ENCODE results near the gene NAALADL2. TPM values are rescaled to one million over a fixed set of nuclear protein-coding genes. Genes with fewer than 3 reads are reported as not detected.
A peak's percentile ranks its signal among the peaks of the same experiment; 100 is the strongest.
"Not testable (repeated sequence)": the region's sequence is repeated elsewhere in the genome, so short reads cannot be mapped to it uniquely, and the experiment has no call there.

Gene NAALADL2
- total RNA-seq, 1 experiment from 2014 or later, result 4.7 TPM

DNA sequence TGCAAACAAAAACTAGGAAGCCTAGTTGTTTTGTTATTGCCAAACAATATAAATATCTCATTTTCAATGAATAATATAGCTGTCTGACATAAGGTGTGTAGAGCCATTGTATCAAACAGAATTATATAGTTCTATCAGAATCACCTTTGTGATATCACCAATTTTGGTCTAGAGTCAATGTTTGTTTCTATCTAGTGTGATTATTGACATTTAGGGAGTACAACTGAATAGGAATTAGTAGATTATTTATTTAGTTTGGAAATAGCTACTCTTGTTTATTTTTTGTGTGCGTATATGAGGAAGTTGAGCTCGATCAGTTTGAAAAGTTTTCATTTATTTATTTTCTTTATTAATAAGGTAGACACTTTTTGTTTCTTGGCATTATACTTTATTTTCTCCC lies 389.7 kb downstream of the NAALADL2 start:
- Histone ChIP-seq H3K27me3 (replicated peaks) (no peaks in the 10 kb centered on the region), H3K36me3 (no peaks in the 10 kb centered on the region), H3K4me3 (no peak overlapping the region), H3K27ac (no peak overlapping the region), H3K9me3 (replicated peaks) (no peaks in the 10 kb centered on the region), H3K4me1 (replicated peaks) (no peaks in the 10 kb centered on the region)
- no peak for DNase-seq (ENCODE audit: low read depth in 1 of 2, low spot score in 2 of 2)

DNA sequence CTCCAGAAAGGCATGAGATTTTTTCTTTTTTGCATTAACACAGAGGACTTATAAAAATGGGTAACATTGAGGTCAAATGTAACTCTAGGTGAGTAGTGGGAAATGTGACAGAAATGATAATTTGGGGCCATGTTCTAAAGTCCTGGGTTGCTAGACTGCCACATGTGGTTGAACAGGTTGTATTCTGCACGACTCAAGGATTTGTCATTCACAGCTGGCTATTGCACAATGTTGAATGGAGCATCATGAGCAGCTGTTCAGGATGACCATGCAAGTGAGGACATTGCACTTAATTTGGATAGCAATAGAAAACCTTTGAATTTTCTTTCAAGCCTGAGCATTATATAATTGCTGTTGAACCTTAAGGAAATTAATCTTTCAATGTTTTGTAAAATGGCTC lies 396.6 kb downstream of the NAALADL2 start:
- Histone ChIP-seq H3K9me3 (replicated peaks) (no peaks in the 10 kb centered on the region), H3K4me1 (replicated peaks) (peaks cover 14% of the 10 kb centered on the region), H3K27me3 (replicated peaks) (no peaks in the 10 kb centered on the region), H3K36me3 (no peaks in the 10 kb centered on the region), H3K27ac (no peak overlapping the region), H3K4me3 (no peak overlapping the region)
- no peak for DNase-seq (ENCODE audit: low read depth in 1 of 2, low spot score in 2 of 2)

DNA sequence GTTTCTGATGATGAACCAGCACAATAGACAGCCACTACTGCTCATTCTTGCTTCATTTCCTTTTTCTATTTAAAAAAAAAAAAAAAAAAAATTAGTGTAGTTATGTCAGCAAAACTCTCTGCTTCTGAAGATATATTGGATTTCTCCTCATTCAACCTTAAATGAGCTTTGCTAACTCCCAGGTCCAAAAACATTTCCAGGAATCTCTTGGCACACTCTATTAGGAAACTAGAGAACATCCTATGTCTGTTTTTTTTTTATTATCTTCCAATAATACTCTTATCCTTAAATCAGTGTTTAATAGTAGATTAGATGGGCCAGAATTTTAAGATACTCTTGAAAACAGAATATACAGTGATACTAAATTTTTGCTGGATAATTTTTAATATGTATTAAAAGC lies 398.0 kb downstream of the NAALADL2 start:
- Histone ChIP-seq H3K36me3 (no peaks in the 10 kb centered on the region), H3K27me3 (replicated peaks) (no peaks in the 10 kb centered on the region), H3K4me1 (replicated peaks) (peaks cover 18% of the 10 kb centered on the region), H3K27ac (no peak overlapping the region), H3K4me3 (no peak overlapping the region), H3K9me3 (replicated peaks) (no peaks in the 10 kb centered on the region)
- DNase-seq (ENCODE audit: low read depth in 1 of 2, low spot score in 2 of 2), result no peak

DNA sequence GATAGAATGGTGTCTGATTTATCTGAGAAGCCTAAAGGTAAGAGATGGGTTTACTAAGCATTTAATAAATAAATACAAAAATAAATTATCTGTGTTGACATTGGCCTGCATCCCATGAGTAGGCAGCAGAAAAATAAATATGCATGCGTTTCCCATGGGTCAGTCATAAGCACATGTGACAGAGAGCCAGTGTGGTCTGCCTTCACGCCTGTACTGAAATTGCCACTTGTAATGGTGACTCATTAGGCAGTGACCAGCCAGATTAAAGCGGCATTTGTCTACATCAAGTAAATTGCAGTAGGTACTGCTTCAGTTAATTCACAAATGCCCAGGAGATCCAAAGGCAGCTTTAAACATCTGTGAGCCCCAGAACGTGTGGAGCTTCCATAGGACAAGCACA lies 399.6 kb downstream of the NAALADL2 start:
- Histone ChIP-seq H3K27ac (no peak overlapping the region), H3K27me3 (replicated peaks) (no peaks in the 10 kb centered on the region), H3K4me1 (replicated peaks) (peaks cover 18% of the 10 kb centered on the region), H3K4me3 (no peak overlapping the region), H3K36me3 (no peaks in the 10 kb centered on the region), H3K9me3 (replicated peaks) (no peaks in the 10 kb centered on the region)
- peak in 1 of 2 experiments; percentile 9 for DNase-seq (ENCODE audit: low read depth in 1 of 2, low spot score in 2 of 2)

DNA sequence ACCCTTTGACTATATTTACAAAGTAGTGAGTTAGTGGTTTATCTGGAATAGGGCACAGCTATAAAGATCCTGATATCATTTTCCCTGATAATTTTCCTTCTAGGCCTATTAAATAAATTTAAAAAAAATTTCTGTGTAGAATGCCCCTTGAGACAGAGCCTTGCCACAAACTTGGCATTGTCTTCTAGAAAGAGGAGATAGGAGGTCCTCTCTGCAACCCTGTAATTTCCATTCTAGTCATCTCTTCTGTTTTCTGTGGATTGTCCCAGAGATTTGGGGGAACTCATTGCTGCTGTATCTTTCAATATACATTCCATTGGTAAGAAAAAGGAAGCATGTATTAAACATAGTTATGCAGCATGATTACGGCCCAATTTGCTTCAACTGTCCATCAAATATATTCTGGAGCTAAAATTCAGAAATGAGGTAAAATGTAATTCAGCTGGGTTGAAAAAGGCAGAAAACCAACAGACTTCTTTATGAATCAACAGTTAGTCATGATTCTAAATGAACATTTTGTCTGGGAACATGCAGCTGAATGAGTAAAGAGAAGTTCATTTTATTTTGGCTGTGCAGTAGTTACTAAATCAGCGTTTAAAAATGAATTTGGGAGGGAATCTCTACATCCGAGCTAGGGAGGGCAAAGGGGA lies 401.1 kb downstream of the NAALADL2 start:
- H3K9me3 ChIP-seq (replicated peaks), result no peaks in the 10 kb centered on the region
- peak in 1 of 2 experiments; percentile 1 for DNase-seq (ENCODE audit: low read depth in 1 of 2, low spot score in 2 of 2)
- no peak overlapping the region for H3K27ac ChIP-seq
- no peaks in the 10 kb centered on the region for H3K27me3 ChIP-seq (replicated peaks)
- no peak overlapping the region for H3K4me3 ChIP-seq
- no peaks in the 10 kb centered on the region for H3K36me3 ChIP-seq
- peaks cover 18% of the 10 kb centered on the region for H3K4me1 ChIP-seq (replicated peaks)

DNA sequence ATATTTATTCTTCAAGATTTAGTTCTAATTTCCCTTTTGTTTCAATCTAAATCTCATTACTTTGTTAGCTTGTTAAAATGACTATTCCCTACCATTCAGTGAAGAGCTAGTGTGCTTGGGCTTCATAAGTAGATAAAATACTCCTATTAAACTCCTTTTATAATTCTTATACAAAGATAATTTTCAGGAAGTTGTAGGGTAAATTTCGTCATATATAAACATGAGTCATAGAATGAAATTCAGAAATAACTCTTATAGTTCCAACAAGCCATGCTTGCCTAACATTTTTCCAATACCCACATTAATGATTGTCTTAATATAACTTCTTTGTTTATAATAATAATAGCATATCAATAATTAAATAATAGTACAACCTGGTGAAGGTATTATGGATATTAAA lies 407.3 kb downstream of the NAALADL2 start:
- Histone ChIP-seq H3K27ac (peak overlapping the region; percentile 66; the same call in 1 of the 2 replicates), H3K4me3 (no peak overlapping the region), H3K9me3 (replicated peaks) (no peaks in the 10 kb centered on the region), H3K27me3 (replicated peaks) (no peaks in the 10 kb centered on the region), H3K4me1 (replicated peaks) (peaks cover 27% of the 10 kb centered on the region), H3K36me3 (no peaks in the 10 kb centered on the region)
- no peak for DNase-seq (ENCODE audit: low read depth in 1 of 2, low spot score in 2 of 2)

DNA sequence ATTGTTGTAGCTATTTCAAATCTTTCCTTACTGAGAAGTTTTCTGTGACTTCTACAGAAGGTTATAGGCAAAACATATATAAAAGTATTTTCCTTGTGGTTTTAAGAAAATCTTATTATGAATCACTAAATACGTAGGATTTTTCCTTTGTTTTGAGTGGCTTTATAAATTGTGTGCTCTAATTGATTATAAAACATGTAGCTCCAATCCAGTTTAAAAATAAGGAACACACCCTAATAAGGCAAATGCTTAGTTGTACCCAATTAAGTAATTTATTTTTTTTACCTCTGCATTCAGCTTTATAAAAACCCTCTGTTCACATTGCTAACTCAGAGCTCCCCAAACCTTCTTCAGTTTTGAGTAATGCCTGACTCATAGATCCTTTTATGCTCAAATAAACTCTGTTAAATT lies 408.0 kb downstream of the NAALADL2 start:
- no peak overlapping the region for H3K4me3 ChIP-seq
- no peaks in the 10 kb centered on the region for H3K36me3 ChIP-seq
- no peaks in the 10 kb centered on the region for H3K9me3 ChIP-seq (replicated peaks)
- H3K27ac ChIP-seq, result peak overlapping the region; percentile 66
- peaks cover 27% of the 10 kb centered on the region for H3K4me1 ChIP-seq (replicated peaks)
- peak in 1 of 2 experiments; percentile 62 for DNase-seq (ENCODE audit: low read depth in 1 of 2, low spot score in 2 of 2)
- H3K27me3 ChIP-seq (replicated peaks), result no peaks in the 10 kb centered on the region

DNA sequence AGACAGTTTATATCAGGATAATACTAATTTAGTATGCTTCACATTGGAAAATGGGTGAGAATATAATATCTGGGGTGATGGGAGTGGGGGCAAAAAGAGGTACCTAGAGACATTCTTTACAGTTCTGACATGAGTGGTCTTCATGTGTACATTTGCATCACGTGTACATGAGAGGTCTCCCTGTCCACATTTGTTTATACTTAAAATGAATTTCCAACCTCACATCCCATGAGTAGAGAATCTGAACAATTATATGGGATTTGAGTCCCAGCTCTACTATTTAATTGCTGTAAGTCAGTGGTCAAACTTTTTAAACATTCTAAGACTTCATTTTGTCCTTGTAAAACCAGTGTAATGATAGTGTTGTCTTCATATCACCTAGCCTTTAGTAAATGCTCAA lies 408.4 kb downstream of the NAALADL2 start:
- H3K27ac ChIP-seq, result peak overlapping the region; percentile 66
- no peaks in the 10 kb centered on the region for H3K36me3 ChIP-seq
- H3K9me3 ChIP-seq (replicated peaks), result no peaks in the 10 kb centered on the region
- H3K27me3 ChIP-seq (replicated peaks), result no peaks in the 10 kb centered on the region
- no peak overlapping the region for H3K4me3 ChIP-seq
- H3K4me1 ChIP-seq (replicated peaks), result peaks cover 27% of the 10 kb centered on the region
- no peak for DNase-seq (ENCODE audit: low read depth in 1 of 2, low spot score in 2 of 2)

DNA sequence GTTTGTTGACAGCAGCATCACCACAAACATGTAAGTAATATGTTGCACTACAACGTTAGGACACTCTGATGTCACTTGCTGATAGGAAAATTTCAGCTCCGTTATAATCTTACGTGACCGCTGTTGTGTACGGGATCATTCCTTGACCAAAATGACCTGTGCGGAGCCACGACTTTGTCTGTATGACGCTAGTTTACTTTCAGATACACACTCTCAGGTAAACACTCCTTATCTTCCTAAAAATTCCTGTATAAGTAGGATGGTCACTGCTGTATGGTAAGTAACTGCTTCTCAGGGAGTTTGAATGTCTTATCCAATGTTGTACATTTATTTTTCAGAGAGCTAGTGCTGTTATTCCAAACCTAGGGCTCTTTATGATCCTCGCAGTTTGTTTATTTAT lies 410.3 kb downstream of the NAALADL2 start:
- no peak overlapping the region for H3K27ac ChIP-seq
- H3K4me3 ChIP-seq, result no peak overlapping the region
- peaks cover 27% of the 10 kb centered on the region for H3K4me1 ChIP-seq (replicated peaks)
- DNase-seq (ENCODE audit: low read depth in 1 of 2, low spot score in 2 of 2), result no peak
- no peaks in the 10 kb centered on the region for H3K9me3 ChIP-seq (replicated peaks)
- H3K36me3 ChIP-seq, result no peaks in the 10 kb centered on the region
- H3K27me3 ChIP-seq (replicated peaks), result no peaks in the 10 kb centered on the region

DNA sequence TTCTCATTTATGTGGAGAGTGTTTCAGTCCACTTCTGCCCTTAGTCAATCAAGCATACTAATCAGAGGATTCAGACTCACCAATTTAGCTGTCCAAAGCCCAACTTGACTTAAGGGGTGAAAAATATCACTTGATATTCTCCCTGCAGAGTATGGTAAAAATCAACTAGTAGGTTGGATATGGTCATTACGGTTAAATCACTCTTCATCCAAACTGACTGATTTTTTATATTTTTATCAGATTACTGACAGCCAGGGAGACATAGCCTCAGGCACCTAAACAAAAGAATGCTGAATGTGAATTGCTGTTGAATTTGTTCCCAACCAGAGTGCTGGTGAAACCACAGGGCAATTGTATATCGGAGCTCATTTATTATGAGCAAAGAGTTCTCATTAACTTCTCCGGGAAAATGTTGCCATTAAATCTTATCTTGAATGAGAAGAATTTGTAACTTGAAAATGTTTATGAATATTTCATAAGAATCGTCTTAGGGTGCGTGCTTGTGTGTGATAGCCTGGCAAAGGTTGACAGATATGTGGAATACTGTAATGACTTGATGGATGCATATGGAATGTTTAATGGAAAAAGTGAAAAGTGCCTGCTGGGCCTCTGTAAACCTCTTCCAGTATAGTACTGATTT lies 411.2 kb downstream of the NAALADL2 start:
- Histone ChIP-seq H3K4me3 (no peak overlapping the region), H3K36me3 (no peaks in the 10 kb centered on the region), H3K27ac (no peak overlapping the region), H3K9me3 (replicated peaks) (no peaks in the 10 kb centered on the region), H3K4me1 (replicated peaks) (peaks cover 27% of the 10 kb centered on the region), H3K27me3 (replicated peaks) (no peaks in the 10 kb centered on the region)
- DNase-seq (ENCODE audit: low read depth in 1 of 2, low spot score in 2 of 2), result peak in 1 of 2 experiments; percentile 34

DNA sequence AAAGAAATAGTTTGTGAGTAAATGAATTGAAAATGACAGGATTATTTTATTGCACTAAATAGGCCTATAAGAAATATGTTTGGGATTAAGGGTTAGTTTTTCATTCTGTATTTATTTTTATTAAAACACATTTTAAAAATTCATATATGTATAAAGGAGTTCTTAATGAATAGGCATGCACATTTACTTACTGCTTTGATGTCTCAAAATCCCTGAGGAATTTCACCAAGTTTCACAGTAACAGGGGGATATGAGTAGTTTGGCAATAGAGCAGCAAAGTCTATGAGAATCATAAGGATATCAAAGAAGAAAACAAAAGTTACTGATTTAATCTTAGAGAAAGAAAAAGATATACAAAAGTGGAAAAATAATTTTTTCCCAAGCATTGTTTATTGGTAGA lies 411.7 kb downstream of the NAALADL2 start:
- Histone ChIP-seq H3K27ac (no peak overlapping the region), H3K4me3 (no peak overlapping the region), H3K9me3 (replicated peaks) (no peaks in the 10 kb centered on the region), H3K36me3 (no peaks in the 10 kb centered on the region), H3K4me1 (replicated peaks) (peaks cover 27% of the 10 kb centered on the region), H3K27me3 (replicated peaks) (no peaks in the 10 kb centered on the region)
- DNase-seq (ENCODE audit: low read depth in 1 of 2, low spot score in 2 of 2), result no peak

DNA sequence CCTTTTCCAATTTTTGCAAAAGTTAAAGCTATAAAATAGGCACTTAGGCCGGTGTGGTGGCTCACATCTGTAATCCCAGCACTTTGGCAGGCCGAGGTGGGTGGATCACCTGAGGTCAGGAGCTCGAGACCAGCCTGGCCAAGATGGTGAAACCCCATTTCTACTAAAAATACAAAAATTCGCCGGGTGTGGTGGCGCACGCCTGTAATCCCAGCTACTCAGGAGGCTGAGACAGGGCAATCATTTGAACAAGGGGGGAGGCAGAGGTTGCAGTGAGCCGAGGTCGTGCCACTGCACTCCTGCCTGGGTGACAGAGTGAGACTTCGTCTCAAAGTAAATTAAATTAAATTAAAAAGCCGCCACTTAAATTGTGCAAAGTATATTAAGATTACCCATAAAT lies 412.3 kb downstream of the NAALADL2 start:
- H3K4me1 ChIP-seq (replicated peaks), result peaks cover 25% of the 10 kb centered on the region
- not testable (repeated sequence) for H3K27me3 ChIP-seq (replicated peaks); H3K27ac ChIP-seq

DNA sequence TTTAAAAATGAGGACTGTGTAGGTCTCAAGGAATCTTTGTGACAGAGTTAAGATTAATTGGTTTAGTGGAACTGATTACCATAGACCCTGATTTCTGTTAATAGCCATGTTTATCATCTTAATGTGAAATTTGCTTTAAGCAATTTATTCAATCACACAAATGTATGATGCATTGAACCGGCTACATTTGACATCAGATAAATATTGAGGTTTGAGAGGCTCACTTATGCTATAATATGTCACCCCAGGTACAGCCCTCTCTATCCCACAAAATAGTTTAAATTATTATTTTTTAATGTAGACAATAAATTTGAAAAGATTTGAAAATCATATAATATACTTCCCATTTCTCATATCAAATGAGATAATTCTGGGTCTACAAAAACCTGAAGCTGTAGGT lies 413.3 kb downstream of the NAALADL2 start:
- Histone ChIP-seq H3K27ac (no peak overlapping the region), H3K27me3 (replicated peaks) (no peaks in the 10 kb centered on the region), H3K36me3 (no peaks in the 10 kb centered on the region), H3K9me3 (replicated peaks) (no peaks in the 10 kb centered on the region), H3K4me1 (replicated peaks) (peaks cover 16% of the 10 kb centered on the region), H3K4me3 (no peak overlapping the region)
- DNase-seq (ENCODE audit: low read depth in 1 of 2, low spot score in 2 of 2), result no peak

More for the DNA sequence above, 412.3 kb downstream of the NAALADL2 start:
- H3K36me3 ChIP-seq; H3K4me3 ChIP-seq; H3K9me3 ChIP-seq (replicated peaks); DNase-seq (ENCODE audit: low read depth in 1 of 2, low spot score in 2 of 2): not testable (repeated sequence)

DNA sequence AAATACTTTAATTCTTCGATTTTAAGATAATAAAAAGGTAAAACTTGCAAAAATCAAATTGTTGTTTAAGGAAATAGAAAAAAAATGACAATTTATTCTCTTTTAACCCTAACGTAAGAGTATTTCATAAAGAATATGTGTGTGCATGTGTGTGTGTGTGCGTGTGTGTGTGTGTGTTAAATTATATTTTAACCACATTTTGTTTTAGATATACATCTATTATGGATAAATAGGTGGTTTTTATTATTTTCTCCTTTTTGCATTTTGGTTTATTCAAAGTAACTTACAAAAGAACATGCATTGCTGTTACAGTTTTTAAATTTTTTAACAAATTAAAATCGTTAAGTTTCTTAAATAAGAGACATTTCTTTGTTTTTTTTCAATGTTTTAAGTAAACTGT lies 414.4 kb downstream of the NAALADL2 start:
- Histone ChIP-seq H3K4me1 (replicated peaks) (peaks cover 8% of the 10 kb centered on the region), H3K4me3 (no peak overlapping the region), H3K27me3 (replicated peaks) (no peaks in the 10 kb centered on the region), H3K27ac (no peak overlapping the region), H3K9me3 (replicated peaks) (no peaks in the 10 kb centered on the region), H3K36me3 (no peaks in the 10 kb centered on the region)
- DNase-seq (ENCODE audit: low read depth in 1 of 2, low spot score in 2 of 2), result no peak

All from SJSA1 (cell line).